G401.6 (cell line): ENCODE measurements around the gene MARK4.
A peak's percentile ranks its signal among the peaks of the same experiment; 100 is the strongest.

Experiments
- FAIRE-seq: peaks from 2 replicates; lab custom pipeline; 2012; peaks lifted over from hg19 to GRCh38; lab: Jason Lieb, UNC

The MARK4 gene

DNA sequence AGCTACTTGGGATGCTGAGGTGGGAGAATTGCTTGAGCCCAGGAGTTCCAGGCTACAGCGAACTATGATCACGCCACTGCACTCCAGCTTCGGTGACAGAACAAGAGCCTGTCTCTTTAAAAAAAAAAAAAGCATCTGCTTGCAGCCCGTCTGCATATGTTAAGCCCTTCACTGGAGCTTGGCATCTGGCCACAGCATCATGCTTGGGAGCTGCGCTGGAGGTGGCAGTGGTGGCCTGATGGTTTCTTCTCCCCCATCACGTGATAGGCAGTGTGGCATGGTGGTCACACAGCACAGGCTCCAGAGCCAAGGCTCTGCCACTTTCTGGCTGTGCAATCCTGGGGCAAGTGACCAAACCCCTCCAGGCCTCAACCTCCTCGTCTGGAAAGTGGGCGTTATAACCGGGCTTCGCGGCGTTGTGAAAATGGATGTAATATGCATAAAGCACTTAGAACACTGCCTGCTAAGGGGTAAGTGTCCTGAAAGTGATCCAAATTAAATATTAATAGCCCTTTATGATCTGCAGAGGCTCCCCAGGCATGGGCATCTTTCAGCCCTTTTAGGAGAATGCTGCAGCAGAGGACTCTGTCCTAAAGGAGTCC is 24.4 kb downstream of the MARK4 start:
- FAIRE-seq = no peak

- FAIRE-seq = no peak
Measured at GRCh38 chr19:45276284-45276687, 25.2 kb downstream of the MARK4 start.

GRCh38 chr19:45278087-45278486 is 27.0 kb downstream of the MARK4 start:
- no peak for FAIRE-seq

- FAIRE-seq = no peak
Measured at GRCh38 chr19:45279587-45280192, 28.6 kb downstream of the MARK4 start.

DNA sequence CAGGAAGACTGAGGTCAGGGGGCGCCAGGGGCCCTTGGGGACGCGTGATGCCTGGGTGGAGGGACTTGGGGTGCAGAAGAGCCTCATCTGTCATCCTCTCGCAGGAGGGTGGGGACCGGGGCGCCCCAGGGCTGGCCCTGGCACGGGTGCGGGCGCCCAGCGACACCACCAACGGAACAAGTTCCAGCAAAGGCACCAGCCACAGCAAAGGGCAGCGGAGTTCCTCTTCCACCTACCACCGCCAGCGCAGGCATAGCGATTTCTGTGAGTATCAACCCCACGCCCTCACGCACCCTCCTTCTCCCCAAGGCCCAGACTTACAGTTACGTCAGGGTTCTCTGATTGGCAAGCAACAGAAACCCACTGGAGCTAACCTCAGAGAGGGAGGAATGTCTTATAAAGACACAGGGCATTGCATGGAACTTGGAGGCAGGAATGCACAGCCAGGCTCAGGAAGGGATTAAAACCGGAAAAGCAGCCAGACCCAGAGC is 29.4 kb downstream of the MARK4 start:
- no peak for FAIRE-seq

GRCh38 chr19:45283443-45284033 is 32.5 kb downstream of the MARK4 start:
- FAIRE-seq = no peak

DNA sequence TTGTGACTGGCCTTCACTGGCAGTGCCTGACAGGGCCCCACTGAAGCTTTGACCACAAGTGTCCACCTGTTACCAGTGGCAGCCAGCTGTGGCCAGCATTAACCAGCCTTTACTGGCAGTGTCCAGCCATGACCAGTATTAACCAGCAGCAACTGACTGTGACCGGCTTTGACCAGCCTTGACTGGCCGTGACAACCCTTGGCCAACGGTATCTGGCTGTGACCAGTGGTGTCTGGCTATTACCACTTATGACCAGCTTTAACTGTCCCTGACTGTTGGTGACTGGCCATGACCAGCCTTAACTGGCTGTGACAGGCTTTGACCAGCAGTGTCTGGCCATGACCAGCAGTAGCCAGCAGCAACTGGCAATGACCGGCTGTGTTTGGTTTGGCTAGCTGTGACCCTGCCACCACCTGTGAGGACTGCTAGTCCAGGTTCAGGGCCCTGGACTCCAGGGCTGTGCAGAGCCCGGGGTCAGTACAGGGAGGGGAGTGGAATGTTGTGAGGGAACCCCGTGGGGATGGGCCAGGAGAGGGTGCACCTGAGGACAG is 39.4 kb downstream of the MARK4 start:
- FAIRE-seq = no peak

- no peak for FAIRE-seq
Measured at GRCh38 chr19:45291834-45292233, 40.8 kb downstream of the MARK4 start.

DNA sequence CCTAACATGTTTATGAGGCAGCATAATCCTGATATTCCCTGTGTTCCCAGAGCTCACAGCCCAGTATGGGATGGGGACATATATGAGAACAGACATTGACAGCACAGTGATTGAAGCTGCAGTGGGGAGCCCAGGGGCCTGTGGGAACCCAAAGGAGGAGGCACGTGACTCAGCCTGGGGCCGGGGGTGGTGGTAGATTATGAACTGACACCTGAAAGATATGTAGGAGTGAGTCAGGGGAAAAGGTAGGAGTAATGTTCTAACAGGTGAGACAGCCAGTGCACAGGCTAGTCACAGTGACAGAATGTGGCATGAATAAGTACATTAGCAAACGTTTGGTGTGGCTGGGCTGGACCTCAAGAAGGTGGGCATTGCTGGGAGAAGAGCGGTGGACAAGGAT is 42.6 kb downstream of the MARK4 start:
- FAIRE-seq = no peak

- FAIRE-seq = no peak
Measured at GRCh38 chr19:45294291-45295029, 43.4 kb downstream of the MARK4 start.

GRCh38 chr19:45295873-45296272 is 44.8 kb downstream of the MARK4 start:
- FAIRE-seq = no peak

DNA sequence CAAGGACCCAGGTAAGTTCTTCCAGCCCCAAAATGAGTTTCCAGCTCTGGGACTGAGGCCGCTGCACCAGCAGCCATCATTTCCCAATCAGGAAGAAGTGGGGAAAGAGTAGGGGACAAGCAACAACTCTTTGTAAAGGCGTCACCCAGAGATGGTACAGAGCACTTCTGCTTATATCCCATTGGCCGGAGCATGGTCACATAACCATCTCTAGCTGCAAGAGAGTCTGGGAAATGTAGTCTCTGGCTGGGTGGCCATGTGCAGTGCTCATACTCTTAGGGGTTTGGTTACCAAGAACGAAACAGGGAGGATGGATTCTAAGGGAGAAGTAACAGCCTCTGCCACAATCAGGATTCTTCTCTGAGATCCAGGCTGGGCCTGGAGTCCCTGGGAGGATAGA is 45.3 kb downstream of the MARK4 start:
- FAIRE-seq = no peak

DNA sequence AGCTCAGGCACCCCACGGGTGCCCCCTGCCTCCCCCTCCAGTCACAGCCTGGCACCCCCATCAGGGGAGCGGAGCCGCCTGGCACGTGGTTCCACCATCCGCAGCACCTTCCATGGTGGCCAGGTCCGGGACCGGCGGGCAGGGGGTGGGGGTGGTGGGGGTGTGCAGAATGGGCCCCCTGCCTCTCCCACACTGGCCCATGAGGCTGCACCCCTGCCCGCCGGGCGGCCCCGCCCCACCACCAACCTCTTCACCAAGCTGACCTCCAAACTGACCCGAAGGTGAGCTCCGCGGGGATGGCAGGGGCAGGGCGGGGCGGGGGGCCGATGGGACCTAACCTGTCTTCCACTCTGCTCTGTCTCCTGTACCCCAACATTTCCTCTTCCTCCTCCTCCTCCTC is 46.6 kb downstream of the MARK4 start:
- FAIRE-seq = no peak

DNA sequence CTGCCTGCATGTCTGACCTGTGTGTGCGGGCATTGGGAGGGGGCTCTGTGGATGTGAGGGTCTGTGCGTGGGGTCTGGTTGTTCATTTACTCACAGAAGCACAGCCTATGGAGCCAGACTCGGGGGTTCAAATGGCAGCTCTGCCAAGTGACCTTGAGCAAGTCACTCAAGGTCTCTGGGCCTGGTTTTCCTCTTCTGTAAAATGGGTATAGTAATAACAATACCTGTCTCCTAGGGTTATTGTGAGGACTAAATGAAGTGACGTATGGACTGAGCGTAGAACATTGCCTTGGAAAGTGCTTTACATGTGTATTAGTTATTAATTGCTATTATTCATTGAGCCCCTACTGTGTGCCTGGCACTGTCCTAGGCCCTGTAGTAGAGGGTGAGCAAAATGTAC is 47.2 kb downstream of the MARK4 start:
- FAIRE-seq = no peak

DNA sequence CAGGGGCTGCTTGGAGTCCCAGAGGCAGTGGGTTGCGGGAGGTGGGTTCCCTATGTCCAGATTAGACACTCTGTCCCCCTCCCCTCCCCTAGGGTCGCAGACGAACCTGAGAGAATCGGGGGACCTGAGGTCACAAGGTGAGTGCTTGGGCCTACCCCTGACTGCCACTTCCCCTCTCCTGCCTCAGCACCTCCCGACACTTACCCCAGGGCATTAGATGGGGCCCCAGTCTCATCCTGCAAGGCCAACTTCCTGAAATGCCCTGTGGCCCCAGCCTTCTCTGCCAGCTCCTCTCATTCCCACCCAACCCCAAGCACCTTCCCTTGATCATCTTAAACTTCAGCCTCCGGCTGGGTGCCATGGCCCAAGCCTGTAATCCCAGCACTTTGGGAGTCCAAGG is 48.6 kb downstream of the MARK4 start:
- FAIRE-seq = no peak

DNA sequence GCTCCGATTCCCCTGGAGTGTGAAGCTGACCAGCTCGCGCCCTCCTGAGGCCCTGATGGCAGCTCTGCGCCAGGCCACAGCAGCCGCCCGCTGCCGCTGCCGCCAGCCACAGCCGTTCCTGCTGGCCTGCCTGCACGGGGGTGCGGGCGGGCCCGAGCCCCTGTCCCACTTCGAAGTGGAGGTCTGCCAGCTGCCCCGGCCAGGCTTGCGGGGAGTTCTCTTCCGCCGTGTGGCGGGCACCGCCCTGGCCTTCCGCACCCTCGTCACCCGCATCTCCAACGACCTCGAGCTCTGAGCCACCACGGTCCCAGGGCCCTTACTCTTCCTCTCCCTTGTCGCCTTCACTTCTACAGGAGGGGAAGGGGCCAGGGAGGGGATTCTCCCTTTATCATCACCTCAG is 51.3 kb downstream of the MARK4 start:
- FAIRE-seq = no peak

GRCh38 chr19:45303269-45304060 is 52.4 kb downstream of the MARK4 start:
- no peak for FAIRE-seq

GRCh38 chr19:45304141-45304926 is 53.3 kb downstream of the MARK4 start:
- FAIRE-seq = no peak

- no peak for FAIRE-seq
Measured at GRCh38 chr19:45305007-45305406, 53.9 kb downstream of the MARK4 start.

DNA sequence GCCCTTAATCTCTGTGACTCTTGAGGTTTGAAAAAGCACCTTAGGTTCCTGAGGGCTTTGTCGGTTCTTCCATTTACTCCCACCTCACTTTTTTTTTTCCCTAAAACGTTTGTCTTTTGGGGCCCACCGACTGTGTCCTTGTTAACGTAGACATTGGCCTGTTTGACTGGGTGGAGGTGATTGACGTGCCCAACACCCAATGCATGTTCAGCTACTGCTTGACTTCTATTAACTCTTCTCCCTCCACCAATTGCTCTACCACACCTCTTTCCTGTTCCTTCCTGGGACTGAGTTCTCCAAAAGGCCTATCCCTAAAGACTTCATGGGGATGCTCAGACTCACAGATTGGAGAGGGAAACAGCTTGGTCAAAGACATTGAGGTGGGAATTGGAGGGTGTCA is 54.4 kb downstream of the MARK4 start:
- peak; percentile 49 for FAIRE-seq

- no peak for FAIRE-seq
Measured at GRCh38 chr19:45306040-45306439, 55.0 kb downstream of the MARK4 start.
